Upper lobe of left lung (tissue), 6 donors: Measurements from ENCODE around the gene HSDL1. TPM values are rescaled to one million over a fixed set of nuclear protein-coding genes. Genes with fewer than 3 reads are reported as not detected.

Source experiments
- ATAC-seq, 2 donors: fragments of 200-7000 bp; cut with Tn5 transposase; one replicate each; pipeline ENCODE4 v1.9.1; 2022; ENCODE audit warnings: mild to moderate bottlenecking in 2 of 2, moderate library complexity in 2 of 2; ENCODE audit not compliant: low FRiP score in 2 of 2
- DNase-seq, 2 donors: peaks; one replicate each; pipeline ENCODE4 v3.0.0-alpha.2; 2019 to 2020
- H3K27ac ChIP-seq, 4 donors: fragments of 200-600 bp; sonication (generic); one replicate each; pipeline ENCODE4 v1.5.1; 2016 to 2019
- H3K27me3 ChIP-seq, 4 donors: fragments of 200-600 bp; sonication (generic); one replicate each; pipeline ENCODE4 v1.5.1; 2017 to 2019
- H3K36me3 ChIP-seq, 4 donors: fragments of 200-600 bp; sonication (generic); one replicate each; pipeline ENCODE4 v1.5.1; 2016 to 2019
- H3K4me1 ChIP-seq, 4 donors: fragments of 200-600 bp; sonication (generic); one replicate each; pipeline ENCODE4 v1.5.1; 2018 to 2019
- H3K4me3 ChIP-seq, 4 donors: fragments of 200-600 bp; sonication (generic); one replicate each; pipeline ENCODE4 v1.5.1; 2017 to 2019; ENCODE audit warnings: mild to moderate bottlenecking in 2 of 4, moderate library complexity in 1 of 4
- H3K9me3 ChIP-seq, 4 donors: fragments of 200-600 bp; sonication (generic); one replicate each; pipeline ENCODE4 v1.5.1; 2018 to 2019
- EP300 ChIP-seq, 4 donors: sonication (generic); formaldehyde crosslinking; IDR thresholded peaks; one replicate each; pipeline ENCODE4 v1.5.1; 2017; ENCODE audit warnings: antibody characterized with exemption in 4 of 4, control low read depth in 2 of 4
- POLR2A ChIP-seq, 4 donors: fragments of 450-650 bp; IDR thresholded peaks; one replicate each; pipeline ENCODE4 v1.5.1; 2016 to 2017; ENCODE audit warnings: antibody characterized with exemption in 4 of 4, mild to moderate bottlenecking in 2 of 4
- POLR2AphosphoS5 ChIP-seq, 2 donors: sonication (generic); formaldehyde crosslinking; IDR thresholded peaks; one replicate each; pipeline ENCODE4 v1.5.1; 2017; ENCODE audit warnings: antibody characterized with exemption in 2 of 2
- WGBS, 2 donors: methylation state at CpG; one replicate each; pipeline ENCODE4 v1.1.5; 2017 to 2018; 5-methylcytosine and 5-hydroxymethylcytosine counted together
- total RNA-seq, 6 donors: library from RNA; depleted of rRNA in 4 of 6; stranded (reverse); fragments of >200 nt in 4 of 6; gene quantifications; one replicate each; pipeline versions ENCODE4 v1.1.0 to v1.2.1, GENCODE V29; 2016 to 2021
- TF ChIP-seq, protein P1 (sequence below), 6 experiments: fragments of 450-650 bp in 4 of 6; fragments of 200-600 bp in 2 of 6; sonication (generic) in 2 of 6; IDR thresholded peaks; one replicate each; pipeline ENCODE4 v1.5.1; 2016 to 2019; ENCODE audit warnings: antibody characterized with exemption in 6 of 6
- donor health status: DM: no; HTN: no; CAD: no; lungs with moderate emphysema.
- donor health status: DM: no; HTN: yes; CAD: no; lungs with severe emphysema.

Gene HSDL1
- total RNA-seq, 6 donors from 2014 or later, result 7.2 to 25.7 (median 19.0) TPM

DNA sequence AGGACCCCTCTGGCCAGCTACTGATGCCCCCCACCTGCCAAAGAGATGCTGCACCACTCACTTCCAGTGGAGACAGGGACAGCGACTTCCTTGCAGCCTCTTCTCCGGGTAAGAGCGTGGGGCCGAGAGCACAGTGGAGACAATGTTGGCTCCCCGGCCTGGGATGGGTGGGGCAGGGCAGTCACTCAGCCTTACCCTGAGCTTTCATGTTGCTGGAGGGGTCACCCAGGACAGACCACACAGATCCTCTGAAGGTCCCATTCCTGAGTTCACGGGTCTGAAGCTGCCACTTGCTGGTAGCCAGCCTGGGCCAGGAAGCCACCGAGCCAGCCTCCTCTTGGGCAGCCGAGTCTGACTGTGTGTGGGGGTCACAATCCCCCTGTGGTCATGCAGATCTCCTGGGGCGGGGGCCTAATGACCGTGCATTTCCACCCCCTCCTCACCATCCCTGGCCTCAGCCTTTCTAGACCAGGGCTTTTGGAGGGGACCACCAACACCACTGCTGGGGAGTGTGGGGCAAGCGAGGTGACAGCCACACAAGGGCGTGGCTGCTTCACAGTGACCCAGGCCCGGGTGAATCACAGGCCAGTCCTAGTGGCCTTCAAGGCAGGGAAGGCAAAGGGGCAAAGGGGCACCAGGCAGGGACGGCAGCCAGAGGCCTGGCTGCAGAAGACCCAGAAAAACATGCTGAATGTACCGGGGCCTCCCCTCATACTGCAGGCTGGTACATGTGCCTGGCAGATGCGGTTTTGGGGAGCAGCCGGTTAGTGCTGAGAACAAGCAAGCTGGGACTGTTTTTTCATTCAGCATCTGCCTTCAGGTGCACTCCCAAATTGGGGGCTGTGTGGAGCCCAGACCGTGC is 31.4 kb upstream of the HSDL1 start:
- H3K27ac ChIP-seq, result peak overlapping the region; percentile 76 to 89 (median 88)
- TF ChIP-seq POLR2A (IDR thresholded peaks at IDR 0.05) (no peak), EP300 (IDR thresholded peaks at IDR 0.05) (no peak), POLR2AphosphoS5 (IDR thresholded peaks at IDR 0.05) (no peak)
- TF ChIP-seq, protein P1, sequence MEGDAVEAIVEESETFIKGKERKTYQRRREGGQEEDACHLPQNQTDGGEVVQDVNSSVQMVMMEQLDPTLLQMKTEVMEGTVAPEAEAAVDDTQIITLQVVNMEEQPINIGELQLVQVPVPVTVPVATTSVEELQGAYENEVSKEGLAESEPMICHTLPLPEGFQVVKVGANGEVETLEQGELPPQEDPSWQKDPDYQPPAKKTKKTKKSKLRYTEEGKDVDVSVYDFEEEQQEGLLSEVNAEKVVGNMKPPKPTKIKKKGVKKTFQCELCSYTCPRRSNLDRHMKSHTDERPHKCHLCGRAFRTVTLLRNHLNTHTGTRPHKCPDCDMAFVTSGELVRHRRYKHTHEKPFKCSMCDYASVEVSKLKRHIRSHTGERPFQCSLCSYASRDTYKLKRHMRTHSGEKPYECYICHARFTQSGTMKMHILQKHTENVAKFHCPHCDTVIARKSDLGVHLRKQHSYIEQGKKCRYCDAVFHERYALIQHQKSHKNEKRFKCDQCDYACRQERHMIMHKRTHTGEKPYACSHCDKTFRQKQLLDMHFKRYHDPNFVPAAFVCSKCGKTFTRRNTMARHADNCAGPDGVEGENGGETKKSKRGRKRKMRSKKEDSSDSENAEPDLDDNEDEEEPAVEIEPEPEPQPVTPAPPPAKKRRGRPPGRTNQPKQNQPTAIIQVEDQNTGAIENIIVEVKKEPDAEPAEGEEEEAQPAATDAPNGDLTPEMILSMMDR (IDR thresholded peaks at IDR 0.05), result no peak
- ATAC-seq, result peak; percentile 1 to 22

DNA sequence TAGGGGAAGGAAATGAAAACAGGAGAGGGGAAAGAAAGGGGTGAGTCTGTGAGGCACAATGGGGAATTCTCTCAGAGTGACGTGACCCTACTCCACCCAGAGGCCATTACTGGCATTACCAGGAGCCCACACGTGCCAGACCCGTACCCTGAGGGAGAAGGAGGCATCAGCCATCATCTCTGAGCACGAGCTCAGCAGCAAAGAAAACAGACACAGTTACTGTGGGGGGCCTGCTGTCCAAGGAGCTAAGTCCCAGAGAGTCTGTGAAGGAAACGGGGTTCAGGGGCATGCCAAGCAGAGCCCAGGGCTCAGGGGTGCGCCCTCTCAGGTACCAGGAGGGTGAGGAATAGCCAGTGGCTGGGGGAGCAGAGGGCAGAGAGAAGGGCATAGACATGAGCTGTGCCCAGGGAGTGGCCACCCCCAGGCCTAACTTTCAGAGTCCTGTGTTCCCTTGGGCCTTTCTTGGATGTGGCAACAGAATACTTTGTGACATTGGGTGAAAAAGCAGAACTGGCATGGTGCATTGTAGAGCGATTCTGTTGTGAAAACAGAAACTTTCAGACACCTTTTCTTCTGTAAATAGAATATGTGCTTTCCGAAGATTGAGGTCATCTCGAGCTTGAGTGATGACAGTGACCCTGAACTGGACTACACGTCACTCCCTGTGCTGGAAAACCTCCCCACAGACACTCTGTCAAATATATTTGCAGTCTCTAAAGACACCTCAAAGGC is 30.5 kb upstream of the HSDL1 start:
- ATAC-seq, result peak; percentile 64 to 80
- DNase-seq, result peak in 1 of 2 donors; percentile 68
- Histone ChIP-seq H3K27me3 (no peaks in the 10 kb centered on the region), H3K27ac (peak overlapping the region; percentile 76 to 89 (median 88)), H3K36me3 (peaks cover 12 to 28% (median 24%) of the 10 kb centered on the region in 4 donors), H3K4me3 (no peak overlapping the region), H3K4me1 (peaks cover 29 to 56% (median 33%) of the 10 kb centered on the region in 4 donors), H3K9me3 (no peaks in the 10 kb centered on the region)
- TF ChIP-seq EP300 (IDR thresholded peaks at IDR 0.05), result no peak
- TF ChIP-seq, protein P1 (IDR thresholded peaks at IDR 0.05), result peak; percentile 58 to 92 (median 86)
- no peak for TF ChIP-seq POLR2AphosphoS5 (IDR thresholded peaks at IDR 0.05)
- 30 to 35% methylated on average over 8 to 10 of the region's 10 CpGs for WGBS, 2 donors

More for the DNA sequence above, 31.4 kb upstream of the HSDL1 start:
- no peak for DNase-seq
- Histone ChIP-seq H3K9me3 (no peaks in the 10 kb centered on the region), H3K27me3 (no peaks in the 10 kb centered on the region), H3K36me3 (peaks cover 17 to 37% (median 33%) of the 10 kb centered on the region in 4 donors), H3K4me3 (no peak overlapping the region), H3K4me1 (peaks cover 29 to 56% (median 33%) of the 10 kb centered on the region in 4 donors)
- 62% methylated on average over 8 to 18 of the region's 18 CpGs for WGBS, 2 donors

DNA sequence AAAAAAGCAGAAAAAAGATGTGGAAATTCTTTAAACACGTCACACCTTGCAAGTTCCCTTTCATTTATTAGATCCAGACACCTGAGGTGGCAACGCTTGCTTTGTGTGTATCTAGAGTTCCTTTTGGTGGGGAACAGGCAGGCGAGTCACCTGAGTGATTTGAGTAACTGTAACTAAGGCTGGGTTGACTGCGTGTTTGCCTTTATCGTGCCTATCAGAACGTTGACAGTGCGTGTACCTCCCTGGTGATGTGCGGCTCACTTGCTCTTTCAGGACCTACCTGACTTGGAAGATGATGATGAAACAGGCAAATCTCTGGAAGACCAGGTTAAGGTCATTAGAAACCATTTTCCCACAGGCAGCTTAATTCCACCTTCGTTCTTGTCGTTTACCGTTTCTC is 29.4 kb upstream of the HSDL1 start:
- WGBS, 2 donors, result 76 to 85% methylated on average over 11 of the region's 11 CpGs
- H3K4me3 ChIP-seq, result no peak overlapping the region
- no peak for DNase-seq
- no peak for TF ChIP-seq POLR2AphosphoS5 (IDR thresholded peaks at IDR 0.05)
- TF ChIP-seq POLR2A (IDR thresholded peaks at IDR 0.05), result no peak
- TF ChIP-seq, protein P1 (IDR thresholded peaks at IDR 0.05), result no peak
- no peak for TF ChIP-seq EP300 (IDR thresholded peaks at IDR 0.05)
- H3K9me3 ChIP-seq, result no peaks in the 10 kb centered on the region
- no peak for ATAC-seq
- H3K36me3 ChIP-seq, result peaks cover 6 to 16% (median 13%) of the 10 kb centered on the region in 4 donors
- H3K4me1 ChIP-seq, result peaks cover 29 to 45% (median 33%) of the 10 kb centered on the region in 4 donors
- no peaks in the 10 kb centered on the region for H3K27me3 ChIP-seq
- no peak overlapping the region for H3K27ac ChIP-seq

DNA sequence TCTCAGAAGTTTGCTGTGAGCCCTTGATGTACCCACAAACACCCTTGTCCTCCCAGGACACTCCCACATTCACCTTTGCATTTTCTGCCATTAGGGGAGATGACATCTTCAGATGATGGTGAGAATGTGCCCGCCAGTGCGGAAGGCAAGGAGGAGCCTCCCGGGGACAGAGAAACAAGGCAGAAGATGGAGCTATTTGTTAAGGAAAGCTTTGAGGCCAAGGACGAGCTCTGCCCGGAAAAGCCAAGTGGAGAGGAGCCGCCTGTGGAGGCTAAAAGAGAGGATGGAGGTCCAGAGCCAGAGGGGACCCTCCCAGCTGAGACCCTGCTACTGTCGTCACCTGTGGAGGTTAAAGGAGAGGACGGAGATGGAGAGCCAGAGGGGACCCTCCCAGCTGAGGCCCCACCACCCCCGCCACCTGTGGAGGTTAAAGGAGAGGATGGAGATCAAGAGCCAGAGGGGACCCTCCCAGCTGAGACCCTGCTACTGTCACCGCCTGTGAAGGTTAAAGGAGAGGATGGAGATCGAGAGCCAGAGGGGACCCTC is 24.9 kb upstream of the HSDL1 start:
- Histone ChIP-seq H3K27ac (no peak overlapping the region), H3K4me3 (no peak overlapping the region), H3K36me3 (no peaks in the 10 kb centered on the region), H3K9me3 (no peaks in the 10 kb centered on the region), H3K4me1 (peaks cover 0 to 1% (median under 1%) of the 10 kb centered on the region in 4 donors), H3K27me3 (no peaks in the 10 kb centered on the region)
- no peak for DNase-seq
- TF ChIP-seq, protein P1 (IDR thresholded peaks at IDR 0.05), result no peak
- TF ChIP-seq POLR2AphosphoS5 (IDR thresholded peaks at IDR 0.05) (no peak), POLR2A (IDR thresholded peaks at IDR 0.05) (no peak), EP300 (IDR thresholded peaks at IDR 0.05) (no peak)
- WGBS, 2 donors, result 68 to 82% methylated on average over 11 of the region's 11 CpGs
- no peak for ATAC-seq
